ENCODE results near the gene SF1.
A peak's percentile ranks its signal among the peaks of the same experiment; 100 is the strongest.

The SF1 gene

DNA sequence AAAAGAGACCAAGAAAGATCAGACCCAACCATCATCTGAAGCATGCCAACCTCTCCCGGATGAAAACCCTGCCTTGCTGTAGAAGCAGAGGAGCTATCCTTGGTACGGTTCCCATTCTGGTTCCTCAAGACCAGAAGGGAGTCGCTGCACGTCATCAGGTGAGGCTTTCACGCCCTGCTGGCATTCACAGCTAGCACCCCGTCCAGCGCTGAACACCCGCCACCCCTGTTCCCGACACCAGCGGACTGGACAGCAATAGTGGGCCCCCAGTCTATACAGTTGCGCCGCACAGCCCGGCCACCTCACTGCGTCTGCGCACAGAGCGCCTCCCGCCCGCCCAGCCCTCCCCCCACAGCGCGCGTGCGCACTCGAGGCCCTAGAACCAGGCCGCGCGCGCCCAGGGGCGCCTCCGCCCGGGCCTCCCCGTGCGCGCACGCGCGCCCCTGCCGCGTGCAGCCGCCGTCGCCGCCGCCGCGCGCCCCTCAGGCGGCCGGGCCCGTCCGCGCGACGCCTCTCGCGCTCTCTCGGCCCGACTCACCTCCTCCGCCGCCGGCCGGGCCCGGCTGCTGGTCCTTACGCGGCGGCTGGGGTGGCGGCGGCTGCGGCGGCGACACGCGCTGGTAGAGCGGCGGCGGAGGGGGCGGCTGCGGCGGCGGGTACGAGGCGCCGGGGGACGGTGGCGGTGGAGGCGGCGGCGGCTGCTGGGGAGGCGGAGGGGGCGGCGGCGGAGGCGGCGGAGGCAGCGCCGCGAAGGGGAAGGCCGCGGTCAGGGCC is 706 bp downstream of the SF1 start:
- no peak overlapping the region; the same call in 1 of the 2 replicates for H3K27ac ChIP-seq (ENCODE audit: low read length)
- H3K9me3 ChIP-seq (replicated peaks; ENCODE audit: insufficient read depth, low read length): no peaks in the 10 kb centered on the region
- peaks cover 37% of the 10 kb centered on the region for H3K4me1 ChIP-seq (ENCODE audit: low read length)
- peaks cover 35% of the 10 kb centered on the region for H3F3A ChIP-seq (ENCODE audit: insufficient read depth, low read length)
- H2AFZ ChIP-seq (ENCODE audit: low read length): no peak overlapping the region
- H3K79me2 ChIP-seq (ENCODE audit: low read length): peaks cover 49% of the 10 kb centered on the region
- TF ChIP-seq CTCF (IDR thresholded peaks at IDR 0.05; ENCODE audit: low read length) (no peak), EZH2 (optimal IDR thresholded peaks at IDR 0.05; ENCODE audit: low read depth, low read length) (no peak), EZH2phosphoT487 (IDR thresholded peaks at IDR 0.05; ENCODE audit: low read length) (no peak)
- no peaks in the 10 kb centered on the region for H3K27me3 ChIP-seq (replicated peaks; ENCODE audit: insufficient read depth, low read length)
- H3K9ac ChIP-seq (ENCODE audit: low read length): peak overlapping the region; percentile 68
- peak; percentile 88 for DNase-seq
- H3K4me3 ChIP-seq (ENCODE audit: low read length): peak overlapping the region; percentile 97
- peak overlapping the region; percentile 78 for H3K4me2 ChIP-seq (ENCODE audit: low read depth, low read length)
- H4K20me1 ChIP-seq (ENCODE audit: insufficient read depth, low read length): peaks cover 40% of the 10 kb centered on the region
- H3K36me3 ChIP-seq (replicated peaks; ENCODE audit: insufficient read depth, low read length): peaks cover 17% of the 10 kb centered on the region
- no peaks in the 10 kb centered on the region for H3K9me2 ChIP-seq (replicated peaks; ENCODE audit: insufficient read depth, low read length)

- H3K4me3 ChIP-seq (ENCODE audit: low read length): peak overlapping the region; percentile 97
- peaks cover 39% of the 10 kb centered on the region for H3K4me1 ChIP-seq (ENCODE audit: low read length)
- no peak for DNase-seq
- no peaks in the 10 kb centered on the region for H3K9me2 ChIP-seq (replicated peaks; ENCODE audit: insufficient read depth, low read length)
- H4K20me1 ChIP-seq (ENCODE audit: insufficient read depth, low read length): peaks cover 45% of the 10 kb centered on the region
- H3K4me2 ChIP-seq (ENCODE audit: low read depth, low read length): peak overlapping the region; percentile 78
- H2AFZ ChIP-seq (ENCODE audit: low read length): no peak overlapping the region
- H3K27me3 ChIP-seq (replicated peaks; ENCODE audit: insufficient read depth, low read length): no peaks in the 10 kb centered on the region
- H3K9ac ChIP-seq (ENCODE audit: low read length): peak overlapping the region; percentile 68; the same call in 1 of the 2 replicates
- peaks cover 35% of the 10 kb centered on the region for H3F3A ChIP-seq (ENCODE audit: insufficient read depth, low read length)
- H3K9me3 ChIP-seq (replicated peaks; ENCODE audit: insufficient read depth, low read length): no peaks in the 10 kb centered on the region
- H3K79me2 ChIP-seq (ENCODE audit: low read length): peaks cover 57% of the 10 kb centered on the region
- TF ChIP-seq EZH2 (optimal IDR thresholded peaks at IDR 0.05; ENCODE audit: low read depth, low read length): no peak
- no peak for TF ChIP-seq CTCF (IDR thresholded peaks at IDR 0.05; ENCODE audit: low read length)
- TF ChIP-seq EZH2phosphoT487 (IDR thresholded peaks at IDR 0.05; ENCODE audit: low read length): no peak
- no peak overlapping the region for H3K27ac ChIP-seq (ENCODE audit: low read length)
- H3K36me3 ChIP-seq (replicated peaks; ENCODE audit: insufficient read depth, low read length): peaks cover 21% of the 10 kb centered on the region
Observed at GRCh38 chr11:64776875-64777274, 1.5 kb downstream of the SF1 start.

DNA sequence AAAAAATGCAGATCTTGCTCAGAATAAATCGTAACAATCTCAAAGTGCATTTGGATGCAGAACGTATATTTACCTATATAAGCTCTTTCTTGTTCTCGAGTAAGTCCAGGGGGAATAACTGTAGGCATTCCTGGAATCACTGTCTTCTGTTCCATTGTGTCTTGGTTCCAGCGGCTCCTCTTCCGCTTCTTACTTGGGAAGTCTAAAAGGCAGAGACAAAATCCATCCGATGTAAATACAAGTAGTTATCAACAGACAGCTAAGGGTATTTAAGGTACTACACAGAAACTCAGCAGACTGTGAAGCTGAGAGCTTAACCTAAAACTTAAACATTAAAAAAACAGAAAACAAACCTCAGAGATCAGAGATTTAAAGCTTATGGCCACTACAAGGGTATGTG is 1.9 kb downstream of the SF1 start:
- Histone ChIP-seq H3F3A (ENCODE audit: insufficient read depth, low read length) (peaks cover 35% of the 10 kb centered on the region), H3K4me2 (ENCODE audit: low read depth, low read length) (peak overlapping the region; percentile 78), H3K9me2 (replicated peaks; ENCODE audit: insufficient read depth, low read length) (no peaks in the 10 kb centered on the region), H3K9ac (ENCODE audit: low read length) (peak overlapping the region; percentile 68; the same call in 1 of the 2 replicates), H3K27me3 (replicated peaks; ENCODE audit: insufficient read depth, low read length) (no peaks in the 10 kb centered on the region), H4K20me1 (ENCODE audit: insufficient read depth, low read length) (peaks cover 49% of the 10 kb centered on the region), H3K79me2 (ENCODE audit: low read length) (peaks cover 62% of the 10 kb centered on the region), H3K4me3 (ENCODE audit: low read length) (peak overlapping the region; percentile 97), H3K36me3 (replicated peaks; ENCODE audit: insufficient read depth, low read length) (peaks cover 23% of the 10 kb centered on the region), H3K27ac (ENCODE audit: low read length) (no peak overlapping the region), H3K4me1 (ENCODE audit: low read length) (peaks cover 39% of the 10 kb centered on the region), H2AFZ (ENCODE audit: low read length) (no peak overlapping the region), H3K9me3 (replicated peaks; ENCODE audit: insufficient read depth, low read length) (no peaks in the 10 kb centered on the region)
- no peak for TF ChIP-seq EZH2phosphoT487 (IDR thresholded peaks at IDR 0.05; ENCODE audit: low read length)
- TF ChIP-seq EZH2 (optimal IDR thresholded peaks at IDR 0.05; ENCODE audit: low read depth, low read length): no peak
- no peak for TF ChIP-seq CTCF (IDR thresholded peaks at IDR 0.05; ENCODE audit: low read length)
- DNase-seq: no peak

Data from MM.1S (cell line).